HEK293 (cell line): ENCODE data around the gene ERRFI1.

Experiments
- CTCF ChIA-PET: fragments of 350-600 bp; formaldehyde crosslinking; extraction: SDS; loops from one replicate; lab custom pipeline; 2021; ENCODE audit warnings: antibody characterized with exemption; lab: Yijun Ruan, JAX
- POLR2A ChIA-PET: fragments of 300-600 bp; formaldehyde crosslinking; extraction: SDS; loops from one replicate; lab custom pipeline; 2020; ENCODE audit warnings: antibody characterized with exemption, inconsistent platforms; lab: Yijun Ruan, JAX
- H3K27ac ChIP-seq: fragments of 200-500 bp; sonication (Bioruptor generic); 2 replicates; pipeline ENCODE4 v1.5.1; 2014; ENCODE audit warnings: low read depth, low read length, control low read depth, inconsistent platforms; ENCODE audit errors: extremely low read depth
- H3K36me3 ChIP-seq, 2 experiments: fragments of 200-500 bp in 1 of 2; sonication (Bioruptor generic) in 1 of 2; 1 replicate in 1 of 2; 2 replicates in 1 of 2; pipeline ENCODE4 v1.5.1; 2014 to 2017; ENCODE audit warnings: inconsistent platforms in 2 of 2, low read length in 2 of 2; ENCODE audit not compliant: control insufficient read depth in 2 of 2, insufficient read depth in 1 of 2
- H3K4me1 ChIP-seq: fragments of 200-500 bp; sonication (Bioruptor generic); 2 replicates; pipeline ENCODE4 v1.5.1; 2014; ENCODE audit warnings: mild to moderate bottlenecking, low read length, inconsistent platforms; ENCODE audit not compliant: control insufficient read depth, insufficient read depth
- H3K4me3 ChIP-seq: 2 replicates; pipeline ENCODE4 v1.5.1; 2011; ENCODE audit warnings: low read depth, mild to moderate bottlenecking, control low read depth, low read length, moderate library complexity
- H3K9me3 ChIP-seq: fragments of 200-500 bp; sonication (Bioruptor generic); 2 replicates; pipeline ENCODE4 v1.5.1; 2014; ENCODE audit warnings: low read depth, low read length, inconsistent platforms; ENCODE audit not compliant: control insufficient read depth, insufficient read depth
- BCL11B ChIP-seq: fragments of 450-650 bp; formaldehyde crosslinking; IDR thresholded peaks from 2 replicates; pipeline ENCODE4 v1.5.1; 2016; ENCODE audit warnings: low read depth, missing biosample characterization, missing genetic modification characterization
- GLI4 ChIP-seq: fragments of 450-650 bp; formaldehyde crosslinking; IDR thresholded peaks from 2 replicates; pipeline ENCODE4 v1.5.1; 2016; ENCODE audit warnings: missing biosample characterization, missing genetic modification characterization
- KLF17 ChIP-seq: fragments of 450-650 bp; formaldehyde crosslinking; IDR thresholded peaks from 2 replicates; pipeline ENCODE4 v1.5.1; 2016; ENCODE audit warnings: missing biosample characterization, missing genetic modification characterization
- KLF9 ChIP-seq: fragments of 450-650 bp; formaldehyde crosslinking; IDR thresholded peaks from 2 replicates; pipeline ENCODE4 v1.5.1; 2016; ENCODE audit warnings: missing biosample characterization, missing genetic modification characterization, low read depth
- PRDM1 ChIP-seq: fragments of 450-650 bp; formaldehyde crosslinking; IDR thresholded peaks from 2 replicates; pipeline ENCODE4; 2016; ENCODE audit warnings: missing biosample characterization, missing genetic modification characterization
- PRDM2 ChIP-seq: fragments of 450-650 bp; formaldehyde crosslinking; IDR thresholded peaks from 2 replicates; pipeline ENCODE4 v1.5.1; 2016; ENCODE audit warnings: missing biosample characterization, missing genetic modification characterization, borderline replicate concordance
- SP3 ChIP-seq: fragments of 450-650 bp; formaldehyde crosslinking; IDR thresholded peaks from 2 replicates; pipeline ENCODE4 v1.5.1; 2016; ENCODE audit warnings: missing biosample characterization, missing genetic modification characterization
- ZBTB8A ChIP-seq: fragments of 450-650 bp; formaldehyde crosslinking; IDR thresholded peaks from 2 replicates; pipeline ENCODE4 v1.5.1; 2016; ENCODE audit warnings: missing biosample characterization, missing genetic modification characterization
- ZFHX2 ChIP-seq: fragments of 450-650 bp; formaldehyde crosslinking; conservative IDR thresholded peaks from 2 replicates; pipeline ENCODE4 v1.5.1; 2016; ENCODE audit warnings: missing biosample characterization, missing genetic modification characterization
- ZNF174 ChIP-seq: fragments of 450-650 bp; formaldehyde crosslinking; IDR thresholded peaks from 2 replicates; pipeline ENCODE4 v1.5.0; 2017; ENCODE audit warnings: missing biosample characterization, mild to moderate bottlenecking, missing genetic modification characterization
- ZNF2 ChIP-seq: fragments of 450-650 bp; formaldehyde crosslinking; IDR thresholded peaks from 2 replicates; pipeline ENCODE4 v1.5.1; 2016; ENCODE audit warnings: missing biosample characterization, missing genetic modification characterization
- ZNF23 ChIP-seq: fragments of 450-650 bp; formaldehyde crosslinking; IDR thresholded peaks from 2 replicates; pipeline ENCODE4 v1.5.1; 2016; ENCODE audit warnings: missing biosample characterization, missing genetic modification characterization, borderline replicate concordance
- ZNF280C ChIP-seq: fragments of 450-650 bp; formaldehyde crosslinking; IDR thresholded peaks from 2 replicates; pipeline ENCODE4 v1.5.1; 2016; ENCODE audit warnings: missing biosample characterization, missing genetic modification characterization
- ZNF366 ChIP-seq: fragments of 450-650 bp; formaldehyde crosslinking; conservative IDR thresholded peaks from 2 replicates; pipeline ENCODE4 v1.5.1; 2016; ENCODE audit warnings: missing biosample characterization, missing genetic modification characterization
- ZNF473 ChIP-seq: fragments of 450-650 bp; formaldehyde crosslinking; IDR thresholded peaks from 2 replicates; pipeline ENCODE4 v1.5.1; 2017; ENCODE audit warnings: missing biosample characterization, missing genetic modification characterization
- ZNF510 ChIP-seq: fragments of 450-650 bp; formaldehyde crosslinking; IDR thresholded peaks from 2 replicates; pipeline ENCODE4 v1.5.1; 2018; ENCODE audit warnings: mild to moderate bottlenecking, missing genetic modification characterization, missing biosample characterization; ENCODE audit not compliant: insufficient replicate concordance
- ZNF549 ChIP-seq: fragments of 450-650 bp; IDR thresholded peaks from 2 replicates; pipeline ENCODE4 v1.5.1; 2018; ENCODE audit warnings: missing biosample characterization, missing genetic modification characterization, mild to moderate bottlenecking, inconsistent platforms, moderate library complexity
- ZNF645 ChIP-seq: fragments of 450-650 bp; formaldehyde crosslinking; IDR thresholded peaks from 2 replicates; pipeline ENCODE4; 2016; ENCODE audit warnings: missing biosample characterization, missing genetic modification characterization
- ZNF677 ChIP-seq: fragments of 450-650 bp; IDR thresholded peaks from 2 replicates; pipeline ENCODE4 v1.5.0; 2018; ENCODE audit warnings: missing biosample characterization, mild to moderate bottlenecking, missing genetic modification characterization, moderate library complexity
- ZNF747 ChIP-seq: fragments of 450-650 bp; formaldehyde crosslinking; IDR thresholded peaks from 2 replicates; pipeline ENCODE4 v1.5.1; 2016; ENCODE audit warnings: missing biosample characterization, missing genetic modification characterization

ERRFI1 gene

GRCh38 chr1:7994827-7995226, 31.3 kb downstream of the ERRFI1 start:
- no peaks in the 10 kb centered on the region for H3K9me3 ChIP-seq
- ChIA-PET POLR2A (no interaction called here), CTCF (no interaction called here)
- peaks cover 5 to 13% of the 10 kb centered on the region in 2 experiments; a peak in 2 of 3 replicates for H3K36me3 ChIP-seq
- no peak overlapping the region for H3K27ac ChIP-seq
- H3K4me3 ChIP-seq = no peak overlapping the region
- H3K4me1 ChIP-seq = no peaks in the 10 kb centered on the region
- TF ChIP-seq ZNF747 (tag by site-specific recombination) (no peak), ZNF473 (no peak), ZNF366 (tag by site-specific recombination) (peak; percentile 92), ZNF549 (tag by site-specific recombination) (no peak), PRDM1 (tag by site-specific recombination) (peak; percentile 99), SP3 (tag by site-specific recombination) (no peak), ZNF174 (tag by site-specific recombination) (no peak), ZBTB8A (no peak), ZNF280C (tag by site-specific recombination) (no peak), ZNF677 (tag by site-specific recombination) (no peak)

GRCh38 chr1:7993593-7994479, 32.3 kb downstream of the ERRFI1 start:
- no peak overlapping the region for H3K4me3 ChIP-seq
- CTCF ChIA-PET = interaction anchor here (1.0 to 2.0 kb wide), 2 partner anchors 18 to 320 kb away, joined by 4 to 5 read pairs; no protein-coding TSS in a partner anchor
- no peak overlapping the region for H3K27ac ChIP-seq
- H3K4me1 ChIP-seq = no peaks in the 10 kb centered on the region
- no peaks in the 10 kb centered on the region for H3K9me3 ChIP-seq
- H3K36me3 ChIP-seq = peaks cover 5 to 16% of the 10 kb centered on the region in 2 experiments; a peak in 2 of 3 replicates
- POLR2A ChIA-PET = no interaction called here
- TF ChIP-seq PRDM2 (tag by site-specific recombination) (no peak), ZFHX2 (tag by site-specific recombination) (no peak), KLF9 (no peak), ZNF645 (tag by site-specific recombination) (no peak), GLI4 (no peak), ZNF510 (tag by site-specific recombination) (no peak), KLF17 (tag by site-specific recombination) (no peak), ZNF2 (no peak), ZNF280C (tag by site-specific recombination) (no peak), ZNF23 (tag by site-specific recombination) (no peak), BCL11B (tag by site-specific recombination) (no peak)
